ENCODE measurements around the gene COL5A2.

COL5A2 gene

GRCh38 chr2:188997263-188997662, 182.3 kb downstream of the COL5A2 start:
- ChIA-PET CTCF (no interaction called here), POLR2A (no interaction called here)
- DNase-seq (ENCODE audit: extremely low spot score), result no peak
- TF ChIP-seq HDGF (IDR thresholded peaks at IDR 0.05; ENCODE audit: borderline replicate concordance) (no peak), LEF1 (IDR thresholded peaks at IDR 0.05; ENCODE audit: borderline replicate concordance) (no peak), FOXK2 (IDR thresholded peaks at IDR 0.05) (no peak), ELF4 (IDR thresholded peaks at IDR 0.05) (no peak), CTBP1 (IDR thresholded peaks at IDR 0.05; ENCODE audit: borderline replicate concordance) (no peak), ARNT (IDR thresholded peaks at IDR 0.05) (no peak), ZNF384 (IDR thresholded peaks at IDR 0.05) (no peak), SUZ12 (IDR thresholded peaks at IDR 0.05) (no peak), NFRKB (IDR thresholded peaks at IDR 0.05) (no peak), FOXA1 (IDR thresholded peaks at IDR 0.05) (no peak), L3MBTL2 (conservative IDR thresholded peaks at IDR 0.05) (no peak), SP1 (IDR thresholded peaks at IDR 0.05) (no peak), PKNOX1 (IDR thresholded peaks at IDR 0.05) (no peak), FOXM1 (IDR thresholded peaks at IDR 0.05; ENCODE audit: borderline replicate concordance) (no peak)

GRCh38 chr2:188993247-188993646, 186.3 kb downstream of the COL5A2 start:
- POLR2A ChIA-PET, result no interaction called here
- CTCF ChIA-PET, result no interaction called here
- TF ChIP-seq HDGF (IDR thresholded peaks at IDR 0.05; ENCODE audit: borderline replicate concordance) (no peak), FOXA1 (IDR thresholded peaks at IDR 0.05) (no peak), ELF4 (IDR thresholded peaks at IDR 0.05) (no peak)

GRCh38 chr2:188986839-188987238, 192.7 kb downstream of the COL5A2 start:
- no peak for DNase-seq (ENCODE audit: extremely low spot score)
- no peak for TF ChIP-seq LEF1 (IDR thresholded peaks at IDR 0.05; ENCODE audit: borderline replicate concordance)
- no peak for TF ChIP-seq BHLHE40 (IDR thresholded peaks at IDR 0.05; ENCODE audit: borderline replicate concordance)
- no peak for TF ChIP-seq SP1 (IDR thresholded peaks at IDR 0.05)
- no peak for TF ChIP-seq SUZ12 (IDR thresholded peaks at IDR 0.05)
- no peak for TF ChIP-seq HDGF (IDR thresholded peaks at IDR 0.05; ENCODE audit: borderline replicate concordance)
- no peak for TF ChIP-seq FOXM1 (IDR thresholded peaks at IDR 0.05; ENCODE audit: borderline replicate concordance)
- no peak for TF ChIP-seq FOXA1 (IDR thresholded peaks at IDR 0.05)
- TF ChIP-seq TARDBP (IDR thresholded peaks at IDR 0.05), result no peak
- no peak for TF ChIP-seq CTBP1 (IDR thresholded peaks at IDR 0.05; ENCODE audit: borderline replicate concordance)
- TF ChIP-seq ARNT (IDR thresholded peaks at IDR 0.05), result no peak
- TF ChIP-seq FOXK2 (IDR thresholded peaks at IDR 0.05), result no peak
- TF ChIP-seq ZNF384 (IDR thresholded peaks at IDR 0.05), result no peak
- TF ChIP-seq ELF4 (IDR thresholded peaks at IDR 0.05), result no peak
- TF ChIP-seq NFRKB (IDR thresholded peaks at IDR 0.05), result no peak
- TF ChIP-seq PKNOX1 (IDR thresholded peaks at IDR 0.05), result no peak
- TF ChIP-seq L3MBTL2 (conservative IDR thresholded peaks at IDR 0.05), result no peak
- CTCF ChIA-PET, result no interaction called here

More at GRCh38 chr2:188993247-188993646, 186.3 kb downstream of the COL5A2 start:
- no peak for DNase-seq (ENCODE audit: extremely low spot score)

GRCh38 chr2:188984680-188985079, 194.9 kb downstream of the COL5A2 start:
- CTCF ChIA-PET, result interaction anchor here (1.8 kb wide), 1 partner anchor 462 kb away, joined by 6 read pairs; no protein-coding TSS in a partner anchor
- TF ChIP-seq L3MBTL2 (conservative IDR thresholded peaks at IDR 0.05), result no peak
- POLR2A ChIA-PET, result no interaction called here
- no peak for DNase-seq (ENCODE audit: extremely low spot score)

More at GRCh38 chr2:188986839-188987238, 192.7 kb downstream of the COL5A2 start:
- POLR2A ChIA-PET, result no interaction called here

- ChIA-PET CTCF (interaction anchor here (0.6 to 1.8 kb wide), 3 partner anchors 40 to 1129 kb away, joined by 3 to 6 read pairs (median 3); no protein-coding TSS in a partner anchor), POLR2A (no interaction called here)
- TF ChIP-seq HDGF (IDR thresholded peaks at IDR 0.05; ENCODE audit: borderline replicate concordance), result no peak
- TF ChIP-seq FOXK2 (IDR thresholded peaks at IDR 0.05), result no peak
- TF ChIP-seq TARDBP (IDR thresholded peaks at IDR 0.05), result no peak
- TF ChIP-seq FOXA1 (IDR thresholded peaks at IDR 0.05), result no peak
- no peak for TF ChIP-seq SUZ12 (IDR thresholded peaks at IDR 0.05)
- TF ChIP-seq ARNT (IDR thresholded peaks at IDR 0.05), result no peak
- no peak for TF ChIP-seq L3MBTL2 (conservative IDR thresholded peaks at IDR 0.05)
- TF ChIP-seq NFRKB (IDR thresholded peaks at IDR 0.05), result no peak
- DNase-seq (ENCODE audit: extremely low spot score), result no peak
Measured at GRCh38 chr2:188984065-188984491, 195.5 kb downstream of the COL5A2 start.

GRCh38 chr2:188983427-188984064, 196.0 kb downstream of the COL5A2 start:
- CTCF ChIA-PET, result interaction anchor here (0.6 to 1.8 kb wide), 3 partner anchors 41 to 1128 kb away, joined by 3 to 6 read pairs (median 3); no protein-coding TSS in a partner anchor
- POLR2A ChIA-PET, result no interaction called here
- DNase-seq (ENCODE audit: extremely low spot score), result no peak
- TF ChIP-seq FOXM1 (IDR thresholded peaks at IDR 0.05; ENCODE audit: borderline replicate concordance), result no peak
- TF ChIP-seq NFRKB (IDR thresholded peaks at IDR 0.05), result no peak
- TF ChIP-seq CTBP1 (IDR thresholded peaks at IDR 0.05; ENCODE audit: borderline replicate concordance), result no peak
- no peak for TF ChIP-seq SUZ12 (IDR thresholded peaks at IDR 0.05)
- TF ChIP-seq FOXK2 (IDR thresholded peaks at IDR 0.05), result no peak
- no peak for TF ChIP-seq ARNT (IDR thresholded peaks at IDR 0.05)
- no peak for TF ChIP-seq L3MBTL2 (conservative IDR thresholded peaks at IDR 0.05)
- no peak for TF ChIP-seq TARDBP (IDR thresholded peaks at IDR 0.05)
- no peak for TF ChIP-seq HDGF (IDR thresholded peaks at IDR 0.05; ENCODE audit: borderline replicate concordance)
- no peak for TF ChIP-seq PKNOX1 (IDR thresholded peaks at IDR 0.05)
- TF ChIP-seq LEF1 (IDR thresholded peaks at IDR 0.05; ENCODE audit: borderline replicate concordance), result no peak
- no peak for TF ChIP-seq BHLHE40 (IDR thresholded peaks at IDR 0.05; ENCODE audit: borderline replicate concordance)
- TF ChIP-seq ZNF384 (IDR thresholded peaks at IDR 0.05), result no peak
- no peak for TF ChIP-seq SP1 (IDR thresholded peaks at IDR 0.05)
- TF ChIP-seq ELF4 (IDR thresholded peaks at IDR 0.05), result no peak
- TF ChIP-seq FOXA1 (IDR thresholded peaks at IDR 0.05), result no peak
